A204.1 (cell line): Measurements from ENCODE around the gene LRRC42.

Experiments used
- FAIRE-seq: peaks from 2 replicates; lab custom pipeline; 2012; peaks lifted over from hg19 to GRCh38; lab: Jason Lieb, UNC

Gene LRRC42

GRCh38 chr1:53942127-53942957 lies 3.8 kb upstream of the LRRC42 start:
- no peak for FAIRE-seq

GRCh38 chr1:53943090-53943489 lies 3.1 kb upstream of the LRRC42 start:
- no peak for FAIRE-seq

- no peak for FAIRE-seq
Measured at GRCh38 chr1:53943490-53944043, 2.6 kb upstream of the LRRC42 start.

- no peak for FAIRE-seq
Measured at GRCh38 chr1:53944469-53945182, 1.5 kb upstream of the LRRC42 start.

- no peak for FAIRE-seq
Measured at GRCh38 chr1:53945183-53945432, 1.0 kb upstream of the LRRC42 start.

GRCh38 chr1:53945433-53946251 lies 508 bp upstream of the LRRC42 start, which contains the start of gene IFT25:
TSS of gene IFT25 (minus strand) at chr1:53945699. CDS start at chr1:53940082, 5,617 bp downstream.
- FAIRE-seq: no peak

GRCh38 chr1:53947172-53947907 lies 1.2 kb downstream of the LRRC42 start:
- FAIRE-seq: no peak

- FAIRE-seq: no peak
Measured at GRCh38 chr1:53948291-53948690, 2.1 kb downstream of the LRRC42 start.

- FAIRE-seq: no peak
Measured at GRCh38 chr1:53949023-53949990, 3.2 kb downstream of the LRRC42 start.

- FAIRE-seq: no peak
Measured at GRCh38 chr1:53951697-53952096, 5.5 kb downstream of the LRRC42 start.

- no peak for FAIRE-seq
Measured at GRCh38 chr1:53954128-53954527, 8.0 kb downstream of the LRRC42 start.

GRCh38 chr1:53956308-53957168 lies 10.4 kb downstream of the LRRC42 start:
- FAIRE-seq: no peak

GRCh38 chr1:53957194-53957818 lies 11.2 kb downstream of the LRRC42 start:
- no peak for FAIRE-seq

GRCh38 chr1:53959664-53960250 lies 13.6 kb downstream of the LRRC42 start:
- peak; percentile 83 for FAIRE-seq

- no peak for FAIRE-seq
Measured at GRCh38 chr1:53962395-53962794, 16.2 kb downstream of the LRRC42 start.

- no peak for FAIRE-seq
Measured at GRCh38 chr1:53963460-53963859, 17.3 kb downstream of the LRRC42 start.

GRCh38 chr1:53964109-53964508 lies 18.0 kb downstream of the LRRC42 start:
- no peak for FAIRE-seq

GRCh38 chr1:53966794-53967193 lies 20.6 kb downstream of the LRRC42 start:
- no peak for FAIRE-seq
